ENCODE data around the gene ANKS3.

Gene ANKS3

GRCh38 chr16:4695473-4696171 is 38.4 kb downstream of the ANKS3 start:
- no peak for DNase-seq

DNA sequence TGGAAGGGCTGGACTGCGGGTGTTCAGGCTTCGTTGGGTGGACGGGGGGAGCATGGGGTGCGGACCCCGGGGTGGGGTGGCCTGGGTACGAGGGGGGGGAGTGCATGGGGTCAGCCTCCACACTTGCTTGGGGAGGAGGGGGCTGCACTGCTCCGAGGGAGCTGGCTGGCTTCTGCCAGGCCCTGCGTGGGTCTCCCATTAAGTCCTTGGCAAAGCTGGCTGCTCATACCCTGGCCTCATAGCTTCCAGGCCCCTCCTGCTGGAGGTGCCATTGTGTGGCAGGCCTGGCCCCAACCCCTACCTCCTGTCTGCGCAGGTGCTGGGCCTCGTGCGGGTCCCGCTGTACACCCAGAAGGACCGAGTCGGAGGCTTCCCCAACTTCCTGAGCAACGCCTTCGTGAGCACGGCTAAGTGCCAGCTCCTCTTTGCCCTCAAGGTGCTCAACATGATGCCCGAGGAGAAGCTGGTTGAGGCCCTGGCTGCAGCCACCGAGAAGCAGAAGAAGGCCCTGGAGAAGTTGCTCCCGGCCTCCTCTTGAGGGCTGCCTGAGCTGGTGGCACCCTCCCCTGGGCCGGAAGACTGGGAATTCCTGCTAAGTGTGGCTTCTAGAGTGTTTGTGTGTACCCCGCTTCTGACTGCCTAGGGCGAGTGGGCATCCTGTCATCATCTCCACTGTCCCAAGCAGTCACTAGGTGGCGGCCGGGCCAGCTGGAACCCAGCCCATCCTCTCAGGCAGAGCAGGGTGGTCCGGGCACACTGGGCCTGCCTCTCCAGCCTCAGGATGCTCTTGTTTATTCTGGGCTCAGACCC is 39.2 kb downstream of the ANKS3 start:
- DNase-seq: no peak

DNA sequence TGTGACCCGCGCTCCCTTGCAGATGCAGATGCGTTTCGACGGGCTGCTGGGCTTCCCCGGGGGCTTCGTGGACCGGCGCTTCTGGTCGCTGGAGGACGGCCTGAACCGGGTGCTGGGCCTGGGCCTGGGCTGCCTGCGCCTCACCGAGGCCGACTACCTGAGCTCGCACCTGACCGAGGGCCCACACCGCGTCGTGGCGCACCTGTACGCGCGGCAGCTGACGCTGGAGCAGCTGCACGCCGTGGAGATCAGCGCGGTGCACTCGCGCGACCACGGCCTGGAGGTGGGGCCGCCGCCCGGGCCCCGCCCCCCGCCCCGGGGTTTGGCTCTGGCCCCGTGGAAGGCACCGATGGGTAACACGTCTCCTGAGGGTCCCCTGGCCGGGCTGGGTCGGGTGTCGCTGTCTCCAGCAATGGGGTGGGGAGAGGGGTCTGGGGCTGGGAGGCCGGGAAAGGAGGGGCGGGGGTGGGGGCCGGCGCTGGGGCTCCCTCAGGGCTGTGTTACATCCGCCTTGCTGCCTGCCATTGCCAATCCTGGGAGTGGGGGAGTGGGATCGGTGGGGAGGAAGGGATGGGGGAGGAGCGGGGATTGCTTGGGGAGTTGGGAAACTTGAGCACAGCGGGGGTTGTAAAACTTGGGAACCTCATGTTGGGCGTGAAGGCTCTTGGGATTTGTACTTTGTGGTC is 40.0 kb downstream of the ANKS3 start:
- DNase-seq: no peak

- peak; percentile 78 to 88 for DNase-seq
These were observed 40.6 kb downstream of the ANKS3 start, which contains the start of gene NUDT16L1 for GRCh38 chr16:4693296-4693955. NUDT16L1 (plus strand) TSS chr16:4693562; CDS start chr16:4693727, 165 bp downstream.

DNA sequence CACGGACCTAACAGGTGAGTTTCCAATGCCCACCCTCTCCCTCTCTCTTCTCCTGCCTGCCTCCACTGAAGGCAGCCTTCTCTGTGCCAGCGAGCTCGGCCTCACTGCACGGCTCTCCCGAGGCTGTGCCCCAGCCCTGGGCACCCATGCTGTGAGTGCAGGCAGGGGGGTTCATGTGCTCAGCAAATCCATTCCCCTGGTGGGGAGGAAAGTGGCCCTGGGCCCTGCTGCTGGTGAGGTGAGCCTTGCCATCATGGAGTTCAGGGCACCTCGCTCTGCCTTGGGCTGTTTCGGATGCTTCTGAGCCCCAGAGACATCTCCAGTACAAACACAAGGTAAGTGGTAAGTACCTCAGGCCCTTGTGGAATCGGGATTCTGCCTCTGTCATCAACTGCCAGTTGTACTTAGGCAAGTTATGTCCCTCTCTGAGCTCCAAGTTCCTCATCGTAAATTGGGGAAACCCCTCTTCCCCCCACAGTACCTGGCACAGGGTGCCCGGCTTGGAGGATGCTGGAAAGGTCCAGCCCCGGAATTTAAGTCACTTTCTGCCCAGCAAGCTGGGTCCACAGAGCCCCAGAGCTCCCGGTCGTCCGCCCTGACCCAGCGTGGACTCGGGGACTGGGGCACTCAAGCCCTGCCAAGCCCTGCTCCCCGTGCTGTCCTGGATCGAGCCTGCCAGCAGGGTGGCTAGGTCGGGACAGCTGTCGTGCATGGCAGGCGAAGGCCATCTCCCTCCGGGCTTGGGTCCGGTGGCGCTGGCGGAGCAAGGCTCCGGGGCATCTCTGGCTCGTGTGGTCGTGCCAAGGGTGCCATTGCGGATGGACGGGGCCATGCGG is 41.4 kb downstream of the ANKS3 start:
- no peak for DNase-seq

- no peak for DNase-seq
These were observed 42.2 kb downstream of the ANKS3 start for GRCh38 chr16:4691666-4692412.

- DNase-seq: peak; percentile 25 to 38
These were observed 43.0 kb downstream of the ANKS3 start for GRCh38 chr16:4690946-4691665.

DNA sequence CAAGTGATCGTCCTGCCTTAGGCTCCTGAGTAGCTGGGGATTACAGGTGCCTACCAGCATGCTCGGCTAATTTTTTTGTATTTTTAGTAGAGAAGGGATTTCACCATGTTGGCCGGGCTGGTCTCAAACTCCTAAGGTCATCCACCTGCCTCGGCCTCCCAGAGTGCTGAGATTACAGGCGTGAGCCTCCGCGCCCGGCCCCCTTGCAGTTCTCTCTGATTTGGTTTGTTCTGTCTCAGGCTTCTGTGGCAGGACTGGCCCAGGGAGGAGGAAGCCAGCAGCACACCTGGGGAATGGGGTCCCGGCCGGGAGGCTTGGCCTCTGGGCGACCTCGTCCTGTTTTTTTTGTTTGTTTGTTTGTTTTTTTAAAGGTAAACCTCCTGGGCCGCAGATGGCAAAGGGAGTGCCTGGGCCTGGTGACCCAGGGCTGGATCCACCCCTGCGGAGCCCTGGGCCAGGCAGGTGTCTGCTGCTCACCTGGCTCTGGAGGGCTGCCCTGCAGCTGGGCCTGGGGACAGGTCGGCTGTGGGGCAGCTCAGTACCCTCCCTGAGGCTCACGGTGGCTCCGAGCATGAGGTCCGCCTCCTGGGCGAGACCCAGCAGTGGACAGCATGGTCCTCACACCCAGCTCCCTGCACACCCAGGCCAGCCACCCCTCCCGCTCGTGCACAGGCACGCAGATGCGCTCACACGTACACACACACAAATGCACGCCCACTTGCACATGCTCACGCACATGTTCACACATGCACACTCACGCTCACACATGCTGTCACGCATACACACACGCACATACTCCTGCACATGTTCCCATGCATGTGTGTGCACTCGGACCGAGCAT is 44.0 kb downstream of the ANKS3 start:
- no peak for DNase-seq

- no peak for DNase-seq
These were observed 44.9 kb downstream of the ANKS3 start for GRCh38 chr16:4689091-4689671.

DNA sequence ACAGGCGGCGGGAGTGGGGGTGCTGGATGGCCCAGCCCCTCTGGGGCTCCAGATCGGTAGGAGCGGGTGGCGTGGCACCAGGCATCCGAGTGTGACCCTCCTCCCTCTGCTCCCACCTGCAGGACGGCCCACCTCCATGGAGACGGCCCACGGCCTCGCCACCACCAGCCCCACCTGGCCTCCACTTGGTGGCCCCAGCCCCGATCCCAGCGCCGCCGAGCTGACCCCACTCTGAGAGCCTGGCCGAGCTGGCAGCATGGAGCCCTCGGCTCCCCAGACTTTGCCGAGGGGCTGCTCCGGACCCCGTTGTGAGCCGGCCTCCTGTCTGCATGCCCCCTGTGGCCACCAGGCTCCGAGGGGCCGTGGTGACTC is 45.4 kb downstream of the ANKS3 start:
- no peak for DNase-seq

GRCh38 chr16:4687946-4688673 is 46.0 kb downstream of the ANKS3 start:
- no peak for DNase-seq

DNA sequence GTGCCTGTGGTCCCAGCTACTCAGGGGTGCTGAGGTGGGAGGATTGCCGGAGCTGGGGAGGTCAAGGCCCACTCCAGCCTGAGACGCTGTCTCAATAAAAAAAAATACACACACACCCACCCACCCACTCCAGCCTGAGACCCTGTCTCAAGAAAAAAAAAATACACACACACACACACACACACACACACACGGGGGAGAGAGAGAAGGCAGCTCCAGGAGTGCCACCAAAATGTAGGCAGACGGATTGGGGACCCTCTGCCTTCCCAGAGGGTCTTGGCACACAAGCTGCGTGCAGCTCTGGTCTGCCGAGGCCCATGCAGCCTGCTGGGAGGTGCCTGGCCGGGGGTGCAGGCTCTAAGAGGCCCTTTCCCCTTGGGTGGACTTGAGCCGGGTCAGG is 46.7 kb downstream of the ANKS3 start:
- DNase-seq: no peak

DNA sequence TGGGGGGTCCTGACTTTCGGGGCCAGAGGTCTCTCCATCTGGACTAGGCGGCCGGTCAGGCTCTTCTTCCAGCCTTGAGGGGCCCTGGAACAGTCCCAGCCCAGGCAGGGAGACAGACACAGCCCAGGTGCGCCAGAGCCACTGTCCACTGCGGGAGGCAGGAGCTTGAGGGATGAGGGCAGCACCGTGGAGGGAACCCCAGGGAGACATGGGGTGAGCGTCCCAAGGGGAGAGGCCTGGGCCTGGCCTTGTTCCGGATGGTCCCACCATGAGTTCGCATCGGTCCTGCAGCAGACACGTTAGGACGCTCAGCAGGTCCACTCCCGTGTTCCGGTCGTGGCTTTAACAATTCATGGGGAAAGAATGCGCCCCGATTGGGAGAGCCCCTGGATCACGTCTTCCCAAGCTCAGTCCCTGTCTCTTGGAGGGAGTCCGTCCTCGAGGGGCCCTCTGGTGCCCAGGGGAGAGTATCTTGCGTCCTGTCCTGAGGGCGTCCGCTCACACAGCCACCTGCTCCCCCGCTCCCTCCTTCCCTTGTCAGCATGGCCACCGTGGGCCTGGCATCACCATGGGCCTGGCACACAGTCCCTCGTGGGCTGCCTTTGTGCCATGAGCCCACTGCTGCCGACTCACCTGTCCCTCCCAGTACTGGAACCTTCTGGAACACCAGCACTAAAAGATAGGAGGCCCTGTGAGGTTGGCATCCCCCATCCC is 47.4 kb downstream of the ANKS3 start:
- no peak for DNase-seq

DNA sequence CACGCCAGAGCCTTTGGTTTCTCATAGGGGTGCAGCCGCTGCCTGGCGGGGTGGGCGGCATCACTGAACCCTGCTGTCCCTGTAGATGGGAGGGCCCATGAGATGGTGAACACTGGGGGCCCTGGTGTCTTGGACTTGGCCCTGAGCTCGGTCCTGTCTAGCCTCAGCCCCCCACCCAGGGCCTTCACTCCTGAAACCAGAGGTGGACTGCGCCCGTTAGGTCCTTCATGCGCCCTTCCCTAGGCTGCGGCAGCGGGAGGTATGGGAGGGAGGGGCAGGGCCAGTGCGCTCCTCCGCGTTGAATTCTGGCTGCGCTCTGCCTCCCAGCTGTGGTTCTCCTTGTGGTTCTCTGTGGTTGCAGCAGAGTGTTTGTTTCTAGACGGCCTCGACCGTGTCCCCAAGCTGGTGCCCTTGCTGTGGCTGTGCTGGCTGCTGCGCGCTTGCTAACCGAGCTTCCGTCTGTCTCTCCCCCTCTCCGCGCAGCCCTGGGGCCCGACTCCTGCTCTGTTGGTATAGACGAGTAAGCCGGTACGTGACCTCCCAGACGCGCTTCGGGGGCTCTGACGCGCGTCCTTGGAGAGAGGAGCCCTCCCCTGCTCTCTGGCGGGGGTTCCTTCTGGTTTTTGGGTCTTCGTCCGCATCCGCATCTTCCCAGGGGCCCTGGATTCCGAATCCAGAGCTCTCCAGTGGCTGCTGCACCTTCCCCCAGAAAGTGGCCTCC is 48.1 kb downstream of the ANKS3 start:
- DNase-seq: no peak

DNA sequence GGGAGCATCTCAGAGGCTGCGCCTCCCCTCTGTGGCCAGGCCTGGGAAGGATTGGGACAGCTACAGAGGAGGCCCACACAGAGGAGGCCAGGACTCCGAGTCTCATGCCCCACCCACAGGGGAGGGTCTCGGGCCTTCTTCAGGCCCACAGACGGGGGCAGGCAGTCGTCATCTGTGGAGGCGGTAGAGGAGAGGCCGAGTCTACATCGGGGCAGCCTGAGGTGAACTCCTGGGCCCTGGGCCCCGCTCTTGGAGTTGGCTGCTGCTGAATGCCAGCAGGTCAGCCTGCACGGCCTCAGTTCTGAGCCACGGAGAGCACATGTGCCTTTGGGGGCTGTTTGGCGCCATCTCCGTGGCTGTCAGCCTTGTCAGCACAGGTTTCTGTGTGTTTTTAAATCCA is 48.8 kb downstream of the ANKS3 start:
- DNase-seq: no peak

DNA sequence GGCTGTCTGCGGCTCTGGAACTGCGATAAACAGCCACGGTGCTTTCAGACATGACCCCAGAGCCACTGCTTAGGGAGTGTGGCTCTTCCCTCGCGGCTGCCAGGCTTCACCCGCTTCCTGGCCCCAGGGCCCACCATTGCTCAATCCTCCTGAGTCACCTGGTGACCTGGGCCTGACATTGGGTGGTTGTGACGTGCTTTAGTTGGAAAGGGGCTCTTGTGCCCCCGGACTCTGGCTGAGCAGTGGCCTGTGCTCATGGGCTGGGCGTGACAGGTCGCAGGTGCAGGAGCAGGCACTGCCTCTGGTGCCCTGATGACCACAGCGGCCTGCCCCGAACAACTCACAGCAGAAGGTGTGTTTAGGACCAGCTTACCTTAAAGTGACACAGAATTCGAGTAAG is 49.3 kb downstream of the ANKS3 start:
- no peak for DNase-seq

GRCh38 chr16:4684058-4684715 is 49.9 kb downstream of the ANKS3 start:
- no peak for DNase-seq

Measured in cerebellar nuclear complex (tissue), 1 donor.